ENCODE data around the gene YJEFN3. TPM values are rescaled to one million over a fixed set of nuclear protein-coding genes. Genes with fewer than 3 reads are reported as not detected.
A peak's percentile ranks its signal among the peaks of the same experiment; 100 is the strongest.

YJEFN3 gene
- polyA plus RNA-seq, 1 experiment: 1.2 TPM

DNA sequence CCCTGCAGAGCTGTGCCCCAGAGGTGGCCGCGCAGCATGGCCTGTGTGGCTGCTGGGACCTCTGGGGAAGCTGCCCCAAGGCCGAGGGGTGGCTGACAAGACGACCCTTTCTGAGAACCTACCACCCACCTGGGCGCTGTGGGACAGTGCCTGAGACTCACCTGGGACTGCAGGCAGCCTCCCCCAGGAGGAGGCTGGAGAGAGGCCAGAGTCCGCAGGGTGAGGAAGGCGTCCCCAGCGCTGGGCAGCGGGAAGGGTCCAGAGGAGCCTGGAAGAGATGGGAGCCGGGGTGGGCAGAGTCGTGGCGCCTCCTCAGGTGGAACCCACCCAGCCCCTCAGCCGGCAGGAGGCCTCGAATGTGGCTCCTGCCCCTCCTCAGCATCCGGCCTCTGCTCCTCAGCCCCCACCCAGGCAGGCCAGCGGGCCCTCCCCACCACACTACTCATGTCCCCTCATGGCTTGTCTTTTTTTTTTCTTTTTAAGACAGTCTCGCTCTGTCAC is 34.7 kb downstream of the YJEFN3 start:
- ChIA-PET CTCF (interaction anchor here (2.1 kb wide), 1 partner anchor 10 kb away, joined by 9 read pairs; no protein-coding TSS in a partner anchor), POLR2A (no interaction called here)
- Histone ChIP-seq H3K27ac (ENCODE audit: low read depth, low read length) (no peak overlapping the region), H3K9me3 (ENCODE audit: control insufficient read depth, insufficient read depth, low read length) (peaks cover under 1% of the 10 kb centered on the region), H3K27me3 (ENCODE audit: control insufficient read depth, insufficient read depth, low read length) (no peaks in the 10 kb centered on the region), H3K4me3 (ENCODE audit: low read depth, low read length) (no peak overlapping the region)
- TF ChIP-seq, protein P1, sequence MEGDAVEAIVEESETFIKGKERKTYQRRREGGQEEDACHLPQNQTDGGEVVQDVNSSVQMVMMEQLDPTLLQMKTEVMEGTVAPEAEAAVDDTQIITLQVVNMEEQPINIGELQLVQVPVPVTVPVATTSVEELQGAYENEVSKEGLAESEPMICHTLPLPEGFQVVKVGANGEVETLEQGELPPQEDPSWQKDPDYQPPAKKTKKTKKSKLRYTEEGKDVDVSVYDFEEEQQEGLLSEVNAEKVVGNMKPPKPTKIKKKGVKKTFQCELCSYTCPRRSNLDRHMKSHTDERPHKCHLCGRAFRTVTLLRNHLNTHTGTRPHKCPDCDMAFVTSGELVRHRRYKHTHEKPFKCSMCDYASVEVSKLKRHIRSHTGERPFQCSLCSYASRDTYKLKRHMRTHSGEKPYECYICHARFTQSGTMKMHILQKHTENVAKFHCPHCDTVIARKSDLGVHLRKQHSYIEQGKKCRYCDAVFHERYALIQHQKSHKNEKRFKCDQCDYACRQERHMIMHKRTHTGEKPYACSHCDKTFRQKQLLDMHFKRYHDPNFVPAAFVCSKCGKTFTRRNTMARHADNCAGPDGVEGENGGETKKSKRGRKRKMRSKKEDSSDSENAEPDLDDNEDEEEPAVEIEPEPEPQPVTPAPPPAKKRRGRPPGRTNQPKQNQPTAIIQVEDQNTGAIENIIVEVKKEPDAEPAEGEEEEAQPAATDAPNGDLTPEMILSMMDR (IDR thresholded peaks at IDR 0.05; ENCODE audit: low read depth, low read length): no peak
- no peak for DNase-seq (ENCODE audit: low read depth, low spot score)

DNA sequence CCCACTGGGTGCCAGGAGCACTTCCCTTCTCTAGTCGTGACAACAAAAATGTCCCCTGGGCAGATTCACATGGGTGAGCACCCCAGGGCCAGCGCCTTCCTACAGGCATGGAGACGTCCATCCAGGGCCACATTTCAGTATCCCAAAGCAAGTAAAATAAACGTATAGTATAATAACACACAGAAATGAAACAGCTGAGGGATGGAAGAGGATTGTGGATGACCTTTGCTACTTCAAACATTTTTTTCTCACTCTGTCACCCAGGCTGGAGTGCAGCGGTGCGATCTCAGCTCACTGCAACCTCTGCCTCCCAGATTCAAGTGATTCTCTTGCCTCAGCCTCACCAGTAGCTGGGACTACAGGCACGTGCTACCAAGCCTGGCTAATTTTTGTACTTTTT is 37.6 kb downstream of the YJEFN3 start:
- Histone ChIP-seq H3K27me3 (ENCODE audit: control insufficient read depth, insufficient read depth, low read length) (no peaks in the 10 kb centered on the region), H3K4me3 (ENCODE audit: low read depth, low read length) (no peak overlapping the region), H3K9me3 (ENCODE audit: control insufficient read depth, insufficient read depth, low read length) (peaks cover 4% of the 10 kb centered on the region), H3K27ac (ENCODE audit: low read depth, low read length) (no peak overlapping the region)
- peak; percentile 41 for DNase-seq (ENCODE audit: low read depth, low spot score)
- ChIA-PET POLR2A (interaction anchor here (0.7 to 1.1 kb wide), 2 partner anchors 16 to 25 kb away, joined by 3 to 8 read pairs; no protein-coding TSS in a partner anchor), CTCF (interaction anchor here (0.7 to 6.7 kb wide), 2 partner anchors 12 to 46 kb away, joined by 7 to 46 read pairs; no protein-coding TSS in a partner anchor)
- TF ChIP-seq, protein P1 (IDR thresholded peaks at IDR 0.05; ENCODE audit: low read depth, low read length): no peak

GRCh38 chr19:19567391-19567790 is 38.7 kb downstream of the YJEFN3 start:
- POLR2A ChIA-PET: no interaction called here
- H3K4me3 ChIP-seq (ENCODE audit: low read depth, low read length): no peak overlapping the region
- CTCF ChIA-PET: interaction anchor here (6.7 kb wide), 1 partner anchor 13 kb away, joined by 46 read pairs; no protein-coding TSS in a partner anchor
- DNase-seq (ENCODE audit: low read depth, low spot score): no peak
- peaks cover 4% of the 10 kb centered on the region for H3K9me3 ChIP-seq (ENCODE audit: control insufficient read depth, insufficient read depth, low read length)
- H3K27ac ChIP-seq (ENCODE audit: low read depth, low read length): no peak overlapping the region
- H3K27me3 ChIP-seq (ENCODE audit: control insufficient read depth, insufficient read depth, low read length): no peaks in the 10 kb centered on the region
- TF ChIP-seq, protein P1 (IDR thresholded peaks at IDR 0.05; ENCODE audit: low read depth, low read length): no peak

GRCh38 chr19:19568802-19569756 is 40.4 kb downstream of the YJEFN3 start:
- CTCF ChIA-PET: interaction anchor here (1.5 to 6.7 kb wide), 2 partner anchors 15 to 75 kb away, joined by 7 to 46 read pairs; no protein-coding TSS in a partner anchor
- TF ChIP-seq, protein P1 (IDR thresholded peaks at IDR 0.05; ENCODE audit: low read depth, low read length): no peak
- Histone ChIP-seq H3K27me3 (ENCODE audit: control insufficient read depth, insufficient read depth, low read length) (no peaks in the 10 kb centered on the region), H3K27ac (ENCODE audit: low read depth, low read length) (no peak overlapping the region), H3K9me3 (ENCODE audit: control insufficient read depth, insufficient read depth, low read length) (peaks cover 4% of the 10 kb centered on the region), H3K4me3 (ENCODE audit: low read depth, low read length) (no peak overlapping the region)
- POLR2A ChIA-PET: interaction anchor here (1.7 kb wide), 1 partner anchor 22 kb away, joined by 4 read pairs; no protein-coding TSS in a partner anchor
- no peak for DNase-seq (ENCODE audit: low read depth, low spot score)

Measured in AG04450 (cell line).